Psoas muscle (tissue), 8 donors: ENCODE results near the gene TMEM154. TPM values are rescaled to one million over a fixed set of nuclear protein-coding genes. Genes with fewer than 3 reads are reported as not detected.

Experiments
- ATAC-seq, 4 donors: fragments of 200-7000 bp; cut with Tn5 transposase; one replicate each; pipeline ENCODE4 v1.9.1; 2020; ENCODE audit warnings: moderate library complexity in 3 of 4, mild to moderate bottlenecking in 2 of 4
- DNase-seq, 2 donors: peaks; one replicate each; pipeline ENCODE4 v3.0.0-alpha.2; 2020
- H3K27ac ChIP-seq: fragments of 200-600 bp; one replicate; pipeline ENCODE4 v1.8.0; 2022
- H3K27me3 ChIP-seq, 3 donors: fragments of 200-600 bp in 1 of 3; one replicate each; pipeline versions ENCODE4 v1.6.1 to v1.8.0; 2013 to 2022; ENCODE audit warnings: low read length in 2 of 3, mild to moderate bottlenecking in 2 of 3, moderate library complexity in 1 of 3; ENCODE audit not compliant: insufficient read depth in 3 of 3
- H3K36me3 ChIP-seq, 2 donors: fragments of 200-600 bp in 1 of 2; one replicate each; pipeline versions ENCODE4 v1.6.1 to v1.8.0; 2013 to 2022; ENCODE audit warnings: low read depth in 1 of 2, mild to moderate bottlenecking in 1 of 2, moderate library complexity in 1 of 2; ENCODE audit not compliant: insufficient read depth in 1 of 2
- H3K4me1 ChIP-seq: fragments of 200-600 bp; one replicate; pipeline ENCODE4 v1.8.0; 2022
- H3K4me3 ChIP-seq: fragments of 200-600 bp; one replicate; pipeline ENCODE4 v1.8.0; 2022; ENCODE audit warnings: mild to moderate bottlenecking
- H3K9me3 ChIP-seq: fragments of 200-600 bp; one replicate; pipeline ENCODE4 v1.8.0; 2022
- CTCF ChIP-seq: fragments of 200-600 bp; IDR thresholded peaks from one replicate; pipeline ENCODE4 v1.8.0; 2022; ENCODE audit warnings: antibody characterized with exemption
- WGBS, 3 donors: extraction: QIAGEN DNeasy Blood & Tissue Kit; methylation state at CpG; one replicate each; pipeline versions ENCODE4 v1.1.6 to v1.1.7; 2013; 5-methylcytosine and 5-hydroxymethylcytosine counted together
- intact Hi-C, 2 donors: fragments of 100-400 bp; cut with DNase I; formaldehyde crosslinking; loops; one replicate each; pipeline versions ENCODE4 v1.11.0 to v1.14.2; 2022
- polyA plus RNA-seq, 3 donors: library from polyadenylated mRNA; stranded (reverse); fragments of 200-250 nt; gene quantifications; one replicate each; pipeline ENCODE4 v1.2.3, GENCODE V29; 2013
- total RNA-seq, 4 donors: library from RNA; stranded (reverse); fragmentation: NEBNext Ultra II Directional in 2 of 4; extraction: Animal tissue kit (Norgen Biotek cat#: 25700) in 2 of 4; gene quantifications; one replicate each; pipeline versions ENCODE4 v1.2.1 to v1.2.4, GENCODE V29; 2021 to 2023
- donor health status: healthy with polysubstance abuse.
- donor health status: DM: no; HTN: no; CAD: no; lungs with moderate emphysema.
- donor health status: Bipolar disorder and iron deficiency.
- donor health status: healthy.
- donor health status: DM: yes; HTN: yes; CAD: no.
- donor health status: DM: no; HTN: no; CAD: no.
- donor health status: DM: no; HTN: no; CAD: no.
- donor health status: DM: yes; HTN: yes; CAD: no.

Gene TMEM154
- total and polyA plus RNA-seq, 7 donors = 0.06 to 0.98 (median 0.40) TPM

- Histone ChIP-seq H3K4me1 (no peaks in the 10 kb centered on the region), H3K4me3 (no peak overlapping the region), H3K27ac (no peak overlapping the region), H3K27me3 (no peaks in the 10 kb centered on the region), H3K36me3 (no peaks in the 10 kb centered on the region), H3K9me3 (no peaks in the 10 kb centered on the region)
- no peak for DNase-seq
- TF ChIP-seq CTCF = no peak
- no peak for ATAC-seq
- intact Hi-C loops = no loop called here
- WGBS, 3 donors = 67 to 80% (median 71%) methylated on average over 3 of the region's 3 CpGs
Measured at GRCh38 chr4:152616804-152617203, 63.0 kb downstream of the TMEM154 start.

DNA sequence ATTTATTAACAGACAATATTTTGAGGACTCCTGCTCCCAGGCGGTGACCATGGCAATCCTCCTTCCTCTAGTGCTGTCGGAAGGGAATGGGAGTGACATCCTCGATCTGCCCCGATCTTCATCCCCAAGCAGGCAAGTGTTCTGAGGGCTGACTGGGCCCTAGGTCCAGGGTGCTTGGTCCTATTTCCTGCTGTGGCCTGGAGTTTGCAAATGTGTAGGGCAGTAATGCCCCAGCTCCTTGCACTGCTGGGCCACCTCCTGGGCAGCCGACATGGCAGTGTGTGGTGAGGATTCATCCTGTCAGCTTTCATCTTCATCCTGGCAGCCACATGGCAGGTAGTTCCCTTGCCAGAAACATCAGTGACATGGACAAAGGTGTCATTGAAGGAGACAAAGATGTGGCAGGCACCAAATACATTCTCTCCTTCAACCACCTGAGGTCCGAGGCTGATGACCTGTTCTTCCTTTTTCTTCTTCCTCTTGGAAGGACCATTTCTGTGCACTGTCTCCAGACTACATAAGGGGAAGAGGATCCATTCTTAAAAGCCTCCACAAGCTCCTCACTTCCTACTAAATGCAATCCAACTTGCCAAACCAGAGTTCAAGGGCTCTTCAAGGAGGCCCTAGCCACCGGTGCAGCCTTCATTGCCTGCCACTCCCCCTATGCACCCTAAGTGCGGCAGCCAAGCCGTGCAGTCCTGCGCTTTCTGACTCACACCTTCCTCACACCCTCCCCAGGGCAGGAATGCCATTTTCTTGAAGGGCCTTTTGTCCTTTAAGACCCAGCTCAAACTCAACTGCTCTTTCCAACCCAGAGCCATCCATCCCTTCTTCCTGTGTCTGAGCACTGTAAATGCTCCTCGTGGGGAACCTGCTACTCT lies 65.7 kb downstream of the TMEM154 start:
- no peak for TF ChIP-seq CTCF
- ATAC-seq (no peak), DNase-seq (no peak)
- H3K27me3 ChIP-seq = no peaks in the 10 kb centered on the region
- no peaks in the 10 kb centered on the region for H3K9me3 ChIP-seq
- WGBS, 3 donors = 82 to 84% (median 82%) methylated on average over 11 of the region's 11 CpGs
- H3K4me1 ChIP-seq = no peaks in the 10 kb centered on the region
- H3K36me3 ChIP-seq = no peaks in the 10 kb centered on the region
- no peak overlapping the region for H3K27ac ChIP-seq
- no peak overlapping the region for H3K4me3 ChIP-seq
- intact Hi-C loops = no loop called here

DNA sequence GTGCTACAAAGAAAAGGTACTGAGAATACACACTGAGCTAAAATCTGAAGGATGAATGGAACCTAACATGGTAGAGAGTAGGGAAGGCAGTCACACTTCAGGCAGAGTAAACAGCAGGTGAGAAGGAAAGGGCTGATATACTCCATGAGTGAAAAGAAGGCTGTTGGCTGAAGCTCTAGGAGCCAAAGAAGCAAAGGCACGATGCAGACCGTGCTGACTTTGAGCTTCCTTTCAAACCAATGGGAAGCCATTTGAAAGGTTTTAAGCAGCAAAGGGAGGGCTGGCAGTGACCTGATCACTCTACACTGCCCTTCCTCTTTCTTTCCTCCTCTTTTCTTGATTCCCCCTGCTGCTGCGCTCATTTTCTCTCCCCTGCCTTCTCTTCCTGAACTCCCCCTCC lies 66.4 kb downstream of the TMEM154 start:
- no peak for TF ChIP-seq CTCF
- ATAC-seq = no peak
- H3K27ac ChIP-seq = no peak overlapping the region
- 48 to 62% (median 52%) methylated on average over 3 of the region's 3 CpGs for WGBS, 3 donors
- H3K4me3 ChIP-seq = no peak overlapping the region
- no peaks in the 10 kb centered on the region for H3K4me1 ChIP-seq
- no peaks in the 10 kb centered on the region for H3K36me3 ChIP-seq
- no peak for DNase-seq
- H3K9me3 ChIP-seq = no peaks in the 10 kb centered on the region
- H3K27me3 ChIP-seq = no peaks in the 10 kb centered on the region
- intact Hi-C loops = no loop called here

DNA sequence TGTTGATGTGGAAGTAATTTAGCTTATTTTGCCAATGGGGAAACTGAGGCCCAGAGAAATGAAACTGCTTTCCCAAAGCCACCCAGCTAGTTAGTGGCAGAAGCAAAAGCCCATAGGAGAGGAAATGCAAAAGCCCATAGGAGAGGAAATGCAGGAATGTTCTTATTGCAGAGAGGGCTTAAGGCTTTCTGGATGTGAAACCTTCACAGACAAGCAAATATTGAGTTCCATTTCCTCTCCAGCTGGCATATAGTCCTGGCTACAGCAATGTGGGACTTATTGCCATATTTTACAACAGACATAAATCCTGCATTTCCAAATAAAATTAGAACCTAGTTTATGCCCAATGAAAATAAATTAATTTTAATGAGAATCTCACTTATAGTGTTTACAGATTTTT lies 69.7 kb downstream of the TMEM154 start:
- Histone ChIP-seq H3K36me3 (no peaks in the 10 kb centered on the region), H3K4me1 (no peaks in the 10 kb centered on the region), H3K27ac (no peak overlapping the region), H3K4me3 (no peak overlapping the region), H3K27me3 (no peaks in the 10 kb centered on the region), H3K9me3 (no peaks in the 10 kb centered on the region)
- intact Hi-C loops = no loop called here
- DNase-seq (no peak), ATAC-seq (no peak)
- no peak for TF ChIP-seq CTCF

DNA sequence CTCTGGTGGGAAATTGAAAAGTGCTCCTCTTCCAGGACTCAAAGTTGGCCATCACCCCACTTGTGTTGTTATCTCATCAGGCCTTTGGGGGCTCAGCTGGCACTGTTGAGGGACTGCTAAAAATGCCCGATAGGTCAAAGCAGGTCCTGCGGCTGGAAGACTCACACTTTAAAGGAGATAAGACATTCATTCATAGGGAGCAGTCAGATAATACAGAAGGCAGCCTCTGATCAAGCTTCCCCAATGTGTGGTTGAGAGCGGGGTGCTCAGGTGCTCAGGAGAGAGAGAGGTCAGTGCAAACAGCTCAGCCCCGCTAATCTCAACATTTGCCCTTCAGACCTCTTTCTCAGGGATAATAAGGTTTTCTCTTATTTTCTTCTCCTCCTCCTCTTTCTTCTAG lies 70.3 kb downstream of the TMEM154 start:
- WGBS, 3 donors = 87 to 95% (median 89%) methylated on average over 4 of the region's 4 CpGs
- no peaks in the 10 kb centered on the region for H3K4me1 ChIP-seq
- H3K36me3 ChIP-seq = no peaks in the 10 kb centered on the region
- ATAC-seq (no peak), DNase-seq (no peak)
- no peak overlapping the region for H3K4me3 ChIP-seq
- TF ChIP-seq CTCF = no peak
- H3K9me3 ChIP-seq = no peaks in the 10 kb centered on the region
- H3K27me3 ChIP-seq = no peaks in the 10 kb centered on the region
- H3K27ac ChIP-seq = no peak overlapping the region
- intact Hi-C loops = no loop called here
